GM10266 (cell line): ENCODE data around the gene PNPLA5.

Experiments used
- DNase-seq: peaks from one replicate; pipeline ENCODE4 v3.0.0; 2012; ENCODE audit errors: extremely low spot score
- TF ChIP-seq, protein P1 (sequence below): IDR thresholded peaks from 2 replicates; pipeline ENCODE4 v1.5.1; 2012; ENCODE audit warnings: mild to moderate bottlenecking, low read depth; ENCODE audit not compliant: control insufficient read depth, insufficient read depth; ENCODE audit errors: missing control alignments

PNPLA5 gene

DNA sequence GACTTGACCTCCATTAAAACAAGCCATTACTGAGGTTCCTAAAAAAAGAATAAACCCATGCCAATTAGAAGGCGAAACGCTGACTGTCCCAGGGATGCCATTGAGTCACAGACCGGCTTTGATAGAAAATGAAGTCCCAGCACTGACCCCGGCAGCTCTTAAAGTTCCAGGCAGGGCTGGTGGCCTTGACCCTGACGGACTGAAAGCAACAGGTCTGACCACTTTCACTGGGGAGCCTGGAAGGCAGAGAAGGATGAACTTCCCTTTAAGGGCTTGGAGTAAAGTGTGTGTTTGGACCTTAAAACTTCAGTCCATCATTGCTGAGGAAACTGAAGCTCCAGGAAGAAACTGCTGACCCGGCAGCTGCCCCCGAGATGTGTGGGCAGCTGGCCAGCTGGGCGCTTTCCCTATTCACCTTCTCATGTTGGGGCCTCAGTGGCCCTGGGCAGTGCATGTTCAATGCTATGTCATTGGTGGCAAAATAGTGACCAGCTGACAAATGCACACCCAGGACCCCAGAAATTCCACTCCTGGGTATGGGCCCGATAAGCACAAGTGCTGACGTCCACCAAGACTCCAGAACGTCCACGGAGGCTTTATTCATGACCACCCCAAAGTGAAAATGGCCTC is 60.8 kb downstream of the PNPLA5 start:
- TF ChIP-seq, protein P1, sequence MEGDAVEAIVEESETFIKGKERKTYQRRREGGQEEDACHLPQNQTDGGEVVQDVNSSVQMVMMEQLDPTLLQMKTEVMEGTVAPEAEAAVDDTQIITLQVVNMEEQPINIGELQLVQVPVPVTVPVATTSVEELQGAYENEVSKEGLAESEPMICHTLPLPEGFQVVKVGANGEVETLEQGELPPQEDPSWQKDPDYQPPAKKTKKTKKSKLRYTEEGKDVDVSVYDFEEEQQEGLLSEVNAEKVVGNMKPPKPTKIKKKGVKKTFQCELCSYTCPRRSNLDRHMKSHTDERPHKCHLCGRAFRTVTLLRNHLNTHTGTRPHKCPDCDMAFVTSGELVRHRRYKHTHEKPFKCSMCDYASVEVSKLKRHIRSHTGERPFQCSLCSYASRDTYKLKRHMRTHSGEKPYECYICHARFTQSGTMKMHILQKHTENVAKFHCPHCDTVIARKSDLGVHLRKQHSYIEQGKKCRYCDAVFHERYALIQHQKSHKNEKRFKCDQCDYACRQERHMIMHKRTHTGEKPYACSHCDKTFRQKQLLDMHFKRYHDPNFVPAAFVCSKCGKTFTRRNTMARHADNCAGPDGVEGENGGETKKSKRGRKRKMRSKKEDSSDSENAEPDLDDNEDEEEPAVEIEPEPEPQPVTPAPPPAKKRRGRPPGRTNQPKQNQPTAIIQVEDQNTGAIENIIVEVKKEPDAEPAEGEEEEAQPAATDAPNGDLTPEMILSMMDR, result no peak
- no peak for DNase-seq

DNA sequence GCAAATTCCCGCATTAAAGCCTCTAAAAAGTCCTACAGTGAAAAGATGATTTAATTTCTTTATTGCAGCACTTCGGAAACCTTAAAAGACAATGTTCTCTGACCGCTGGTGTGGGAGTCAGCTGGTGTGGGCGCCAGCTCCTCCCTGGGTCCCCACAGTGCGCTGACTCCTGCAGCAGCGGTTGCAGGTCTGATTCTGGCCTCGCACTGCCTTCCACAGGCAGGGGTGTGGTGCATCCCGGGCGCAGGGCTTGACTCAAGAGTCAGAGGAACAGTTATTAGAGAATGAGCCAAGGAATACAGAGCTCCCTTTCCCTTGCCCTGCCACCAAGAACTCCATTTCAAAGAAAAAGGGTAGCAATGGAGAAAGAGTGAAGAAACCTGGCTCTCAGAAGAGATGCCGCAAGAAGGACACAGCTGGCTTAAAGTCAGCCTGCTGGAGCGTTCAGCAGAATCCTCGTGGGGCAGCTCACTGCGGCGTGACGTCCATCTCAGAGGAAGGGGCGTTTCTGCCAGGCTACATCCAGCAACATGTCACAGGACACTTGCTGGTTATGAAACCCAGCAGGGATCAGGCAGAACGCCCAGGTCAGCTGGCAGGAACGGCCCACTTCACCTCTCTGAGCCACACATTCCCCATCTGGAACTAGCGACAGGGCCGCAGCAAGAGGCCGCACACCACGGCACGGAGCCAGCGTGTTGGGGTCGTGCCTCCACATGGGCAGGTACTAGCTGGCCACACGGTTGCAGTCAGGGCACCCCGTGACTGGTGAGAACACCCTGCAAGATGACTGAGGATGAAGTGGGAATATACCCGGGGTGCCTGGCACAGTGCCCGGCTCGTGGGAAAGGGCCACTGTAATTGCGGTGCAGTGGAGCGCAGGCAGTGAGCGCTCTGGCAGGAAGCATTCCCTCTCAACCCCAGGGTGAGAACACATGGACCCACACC is 61.6 kb downstream of the PNPLA5 start:
- DNase-seq, result no peak
- TF ChIP-seq, protein P1, result no peak
